ENCODE data around the gene PALM2AKAP2. TPM values are rescaled to one million over a fixed set of nuclear protein-coding genes. Genes with fewer than 3 reads are reported as not detected.
"Not testable (repeated sequence)": the region's sequence is repeated elsewhere in the genome, so short reads cannot be mapped to it uniquely, and the experiment has no call there.

PALM2AKAP2 gene
- total and polyA plus RNA-seq, 5 experiments from 2014 or later: not detected

DNA sequence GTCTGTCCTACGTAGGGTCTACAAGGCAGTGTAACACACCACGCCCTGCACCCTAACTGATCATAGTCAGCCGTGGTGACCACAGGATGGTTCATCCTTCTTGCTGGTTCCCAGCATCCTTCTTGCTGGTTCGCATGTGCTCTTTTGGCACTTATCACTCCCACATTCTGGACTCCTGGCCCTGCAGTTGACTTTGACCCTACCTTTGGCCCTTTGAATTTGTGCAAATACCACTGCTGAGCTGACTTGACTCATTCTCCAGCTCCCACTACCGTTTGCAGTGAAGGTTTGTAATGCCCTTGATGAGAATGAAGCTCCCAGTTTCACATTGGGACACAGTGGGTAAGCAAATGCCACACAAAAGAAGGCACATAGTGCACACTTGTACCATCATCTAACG is 33.8 kb downstream of the PALM2AKAP2 start:
- Mint-ChIP-seq H3K27ac (no peak overlapping the region), H3K4me3 (no peak overlapping the region), H3K4me1 (peaks cover 0 to 3% (median 0%) of the 10 kb centered on the region in 4 donors), H3K36me3 (no peaks in the 10 kb centered on the region), H3K9me3 (peaks cover 0 to 15% (median 0%) of the 10 kb centered on the region in 9 donors), H3K27me3 (peaks cover 9 to 19% (median 13%) of the 10 kb centered on the region in 5 donors)
- POLR2A ChIA-PET: no interaction called here
- no peak for ATAC-seq
- no peak for DNase-seq

DNA sequence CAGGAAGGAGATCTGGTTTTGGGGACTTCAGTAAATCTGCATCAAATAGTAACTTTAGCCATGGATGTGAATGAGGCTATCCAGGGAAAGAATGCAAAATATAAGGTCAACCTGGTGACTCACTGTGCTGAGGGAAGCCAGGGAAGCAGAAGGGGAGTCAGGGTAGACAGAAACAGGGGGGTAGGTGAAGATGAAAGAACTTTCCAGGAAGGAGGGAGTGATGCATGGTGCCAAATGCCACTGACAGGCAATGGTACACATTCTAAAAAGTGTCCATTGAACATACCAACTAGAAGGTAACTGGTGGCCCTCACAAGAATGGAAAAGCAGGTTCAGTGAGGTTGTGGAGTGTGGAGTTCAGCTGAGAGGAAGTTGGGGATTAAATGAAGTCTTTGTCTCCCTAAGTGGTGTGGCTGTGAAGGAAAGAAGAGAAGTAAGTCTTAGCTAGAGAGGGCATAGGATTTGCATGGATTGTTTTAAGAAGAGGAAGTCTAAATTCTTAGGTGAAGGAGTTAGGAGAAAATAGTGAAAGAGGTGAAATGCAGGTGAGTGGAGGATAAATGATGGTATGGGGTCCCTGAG is 35.5 kb downstream of the PALM2AKAP2 start:
- H3K36me3 Mint-ChIP-seq: no peaks in the 10 kb centered on the region
- ATAC-seq (no peak), DNase-seq (no peak)
- no peak overlapping the region for H3K27ac Mint-ChIP-seq
- peaks cover 7 to 18% (median 7%) of the 10 kb centered on the region in 5 donors for H3K27me3 Mint-ChIP-seq
- H3K4me3 Mint-ChIP-seq: no peak overlapping the region
- POLR2A ChIA-PET: no interaction called here
- peaks cover 0 to 2% (median 0%) of the 10 kb centered on the region in 4 donors for H3K4me1 Mint-ChIP-seq
- H3K9me3 Mint-ChIP-seq: peaks cover 0 to 6% (median 0%) of the 10 kb centered on the region in 9 donors

DNA sequence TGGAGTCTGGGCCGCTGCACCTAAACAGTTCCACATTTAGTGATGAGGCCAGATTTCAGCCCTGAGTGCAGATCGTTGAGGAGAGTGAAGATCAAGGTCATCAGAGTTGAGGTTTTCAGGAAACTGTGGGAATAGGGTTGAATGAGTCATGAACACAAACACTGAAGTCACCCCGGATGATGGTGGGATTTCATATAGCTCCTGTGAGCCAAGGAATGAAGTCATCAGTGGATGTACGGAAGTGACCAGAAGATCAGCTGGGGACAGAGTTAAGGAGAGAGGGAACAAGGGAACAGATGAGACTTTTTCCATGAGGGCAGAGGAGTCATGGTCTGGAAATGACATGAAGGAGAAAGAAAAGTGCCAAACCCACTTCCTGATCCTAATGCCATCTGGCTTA is 36.5 kb downstream of the PALM2AKAP2 start:
- Mint-ChIP-seq H3K4me3 (no peak overlapping the region), H3K9me3 (peaks cover 0 to 2% (median 0%) of the 10 kb centered on the region in 9 donors), H3K27ac (no peak overlapping the region), H3K4me1 (no peaks in the 10 kb centered on the region), H3K27me3 (peaks cover 0 to 11% (median 2%) of the 10 kb centered on the region in 5 donors), H3K36me3 (no peaks in the 10 kb centered on the region)
- ATAC-seq (no peak), DNase-seq (no peak)
- POLR2A ChIA-PET: no interaction called here

DNA sequence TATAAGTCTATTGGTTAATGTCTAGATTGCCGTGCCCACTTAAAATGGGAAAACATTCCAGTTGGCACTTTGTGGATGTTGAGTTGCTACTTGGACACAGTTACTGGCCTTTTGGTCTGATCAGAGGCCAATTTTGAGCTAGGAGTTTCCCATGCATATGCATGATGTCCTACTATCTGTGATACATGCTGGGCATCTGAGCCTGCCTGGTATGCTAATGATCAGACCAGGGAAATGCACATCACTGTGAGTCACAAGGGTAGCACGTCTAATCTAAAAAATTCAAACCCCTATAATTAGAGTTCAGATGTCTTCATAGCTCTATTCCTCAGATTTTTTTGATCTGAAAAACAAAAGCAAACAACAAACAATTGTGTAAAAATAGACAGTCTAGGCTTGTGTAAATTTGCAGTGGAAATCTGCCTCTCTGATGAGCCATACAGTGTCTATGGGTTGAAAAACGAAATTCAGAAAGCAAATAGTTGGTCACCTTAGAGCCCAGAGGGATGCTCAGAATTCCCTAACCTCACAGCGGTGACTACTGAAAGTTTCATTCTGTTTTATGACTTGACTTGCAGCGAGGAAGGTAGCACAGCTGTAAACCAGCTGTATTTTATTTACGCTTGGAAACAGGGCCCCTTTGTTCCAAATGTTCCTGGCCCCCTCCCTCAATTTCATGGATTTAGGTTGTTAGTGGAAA is 37.3 kb downstream of the PALM2AKAP2 start:
- Mint-ChIP-seq H3K9me3 (peaks cover 0 to 6% (median 0%) of the 10 kb centered on the region in 9 donors), H3K27ac (no peak overlapping the region), H3K4me1 (no peaks in the 10 kb centered on the region), H3K27me3 (peaks cover 3 to 9% (median 6%) of the 10 kb centered on the region in 5 donors), H3K4me3 (no peak overlapping the region), H3K36me3 (no peaks in the 10 kb centered on the region)
- POLR2A ChIA-PET: no interaction called here
- no peak for ATAC-seq
- no peak for DNase-seq

DNA sequence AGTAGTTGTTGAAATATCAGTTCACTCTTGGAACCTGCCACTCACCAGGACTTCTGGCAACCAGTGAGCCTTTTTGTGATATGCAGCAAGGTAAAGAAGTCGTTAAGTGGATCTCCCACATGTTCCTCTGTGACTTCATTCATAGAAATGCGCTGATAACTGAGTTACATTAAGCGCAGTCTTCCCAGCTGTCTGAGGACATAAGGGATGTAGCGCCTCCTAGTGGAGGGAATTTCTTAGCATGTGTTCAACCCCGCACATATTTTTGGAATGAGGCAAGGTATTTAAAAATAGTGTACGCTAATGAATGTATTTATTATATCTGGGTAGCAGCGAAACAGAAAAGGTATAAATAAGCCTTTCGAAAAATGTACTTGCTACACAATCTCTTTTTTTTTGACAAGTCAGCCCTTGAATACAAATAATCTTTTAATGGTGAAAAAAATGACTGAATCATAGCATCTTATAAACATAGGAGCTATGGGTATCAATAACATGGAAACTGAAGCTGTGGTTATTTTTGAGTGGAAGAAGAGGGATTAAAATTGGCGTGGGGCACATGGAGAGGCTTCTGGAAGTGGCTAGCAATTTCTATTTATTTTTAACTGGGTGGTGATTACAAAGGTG is 38.0 kb downstream of the PALM2AKAP2 start:
- H3K4me1 Mint-ChIP-seq: no peaks in the 10 kb centered on the region
- POLR2A ChIA-PET: no interaction called here
- no peak overlapping the region for H3K27ac Mint-ChIP-seq
- no peak overlapping the region for H3K4me3 Mint-ChIP-seq
- H3K27me3 Mint-ChIP-seq: peaks cover 9 to 13% (median 10%) of the 10 kb centered on the region in 5 donors
- peaks cover 0 to 5% (median 0%) of the 10 kb centered on the region in 3 donors for H3K36me3 Mint-ChIP-seq
- no peak for ATAC-seq
- peak in 1 of 10 donors; percentile 1 for DNase-seq
- H3K9me3 Mint-ChIP-seq: peaks cover 0 to 13% (median 0%) of the 10 kb centered on the region in 9 donors

DNA sequence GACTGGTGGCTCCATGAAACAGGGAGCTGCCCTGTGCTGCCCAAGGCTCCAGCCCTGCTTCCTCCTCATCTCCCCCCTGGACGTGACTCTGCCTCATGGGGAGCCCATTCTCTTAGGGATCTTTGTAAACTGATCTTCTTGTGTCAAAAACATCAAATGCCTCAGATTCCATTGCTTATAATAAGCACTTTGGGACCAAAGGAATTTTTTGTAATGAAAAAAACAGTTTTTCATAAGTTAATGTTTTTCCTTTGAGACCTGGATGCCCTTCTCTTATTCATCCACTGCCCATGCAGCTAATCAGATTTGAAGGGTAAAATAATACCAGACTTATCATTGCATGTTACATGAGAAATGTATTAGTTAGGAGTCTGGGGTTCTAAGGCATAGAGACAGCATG is 41.7 kb downstream of the PALM2AKAP2 start:
- Mint-ChIP-seq H3K4me1 (no peaks in the 10 kb centered on the region), H3K27ac (no peak overlapping the region), H3K27me3 (peaks cover 10 to 18% (median 13%) of the 10 kb centered on the region in 5 donors), H3K4me3 (no peak overlapping the region), H3K36me3 (peaks cover 0 to 5% (median 0%) of the 10 kb centered on the region in 3 donors), H3K9me3 (peaks cover 0 to 13% (median 0%) of the 10 kb centered on the region in 9 donors)
- POLR2A ChIA-PET: no interaction called here
- DNase-seq: no peak
- ATAC-seq: no peak

DNA sequence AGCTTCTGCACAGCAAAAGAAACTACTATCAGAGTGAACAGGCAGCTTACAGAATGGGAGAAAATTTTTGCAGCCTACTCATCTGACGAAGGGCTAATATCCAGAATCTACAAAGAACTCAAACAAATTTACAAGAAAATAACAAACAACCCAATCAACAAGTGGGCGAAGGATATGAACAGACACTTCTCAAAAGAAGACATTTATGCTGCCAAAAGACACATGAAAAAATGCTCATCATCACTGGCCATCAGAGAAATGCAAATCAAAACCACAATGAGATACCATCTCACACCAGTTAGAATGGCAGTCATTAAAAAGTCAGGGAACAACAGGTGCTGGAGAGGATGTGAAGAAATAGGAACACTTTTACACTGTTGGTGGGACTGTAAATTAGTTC is 45.4 kb downstream of the PALM2AKAP2 start:
- H3K27me3 Mint-ChIP-seq: peaks cover 8 to 15% (median 13%) of the 10 kb centered on the region in 5 donors
- H3K4me3 Mint-ChIP-seq, H3K4me1 Mint-ChIP-seq, H3K36me3 Mint-ChIP-seq, ATAC-seq, H3K27ac Mint-ChIP-seq, POLR2A ChIA-PET, DNase-seq: not testable (repeated sequence)
- H3K9me3 Mint-ChIP-seq: peaks cover 0 to 13% (median 0%) of the 10 kb centered on the region in 9 donors

DNA sequence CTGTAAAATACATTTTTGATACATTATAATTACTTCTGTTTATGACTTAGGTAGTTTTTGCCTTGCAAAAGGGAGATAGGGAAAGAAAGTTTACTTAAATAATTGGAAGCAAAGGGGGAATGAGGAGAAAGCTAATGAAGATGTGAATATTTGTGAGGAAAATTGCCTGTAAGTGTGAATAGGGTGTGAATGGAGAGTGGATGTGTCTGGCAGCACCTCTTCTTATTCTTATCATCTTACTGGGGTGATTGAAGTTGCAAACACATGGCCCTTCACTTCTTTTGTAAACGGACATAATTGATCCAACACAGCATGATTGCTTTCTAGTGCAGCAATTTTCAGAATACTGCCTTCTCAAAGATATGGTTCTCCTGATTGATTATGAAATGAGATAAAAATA is 46.6 kb downstream of the PALM2AKAP2 start:
- H3K27me3 Mint-ChIP-seq: peaks cover 8 to 19% (median 13%) of the 10 kb centered on the region in 5 donors
- H3K4me3 Mint-ChIP-seq: no peak overlapping the region
- H3K4me1 Mint-ChIP-seq: no peaks in the 10 kb centered on the region
- H3K36me3 Mint-ChIP-seq: peaks cover 0 to 5% (median 0%) of the 10 kb centered on the region in 3 donors
- H3K9me3 Mint-ChIP-seq: peaks cover 0 to 13% (median 0%) of the 10 kb centered on the region in 9 donors
- DNase-seq: no peak
- no peak overlapping the region for H3K27ac Mint-ChIP-seq
- POLR2A ChIA-PET: no interaction called here
- ATAC-seq: no peak

DNA sequence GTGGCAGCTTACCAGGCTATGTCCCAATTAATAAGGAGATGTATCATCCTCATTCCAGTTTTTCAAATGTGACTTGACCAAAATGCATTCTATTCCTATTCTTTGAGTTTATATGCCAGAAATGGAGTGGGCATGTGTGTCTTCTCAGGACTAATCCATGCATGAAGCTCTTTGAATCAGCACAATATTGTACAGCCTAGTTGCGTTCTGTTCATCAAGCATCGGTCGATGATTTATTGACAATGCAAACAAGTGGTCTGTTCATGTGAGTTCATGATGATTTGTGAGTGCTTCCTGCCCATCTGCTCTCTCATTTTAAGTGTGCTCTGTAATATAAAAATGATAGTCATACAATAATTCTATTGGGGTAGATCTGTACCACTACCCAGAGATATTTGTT is 48.3 kb downstream of the PALM2AKAP2 start:
- H3K9me3 Mint-ChIP-seq: peaks cover 0 to 9% (median 0%) of the 10 kb centered on the region in 9 donors
- H3K27ac Mint-ChIP-seq: no peak overlapping the region
- H3K27me3 Mint-ChIP-seq: peaks cover 0 to 16% (median 9%) of the 10 kb centered on the region in 5 donors
- no peaks in the 10 kb centered on the region for H3K4me1 Mint-ChIP-seq
- POLR2A ChIA-PET: no interaction called here
- H3K36me3 Mint-ChIP-seq: no peaks in the 10 kb centered on the region
- no peak for ATAC-seq
- no peak for DNase-seq
- no peak overlapping the region for H3K4me3 Mint-ChIP-seq

Measured in naive thymus-derived CD8-positive, alpha-beta T cell (primary cell).